DOHH2 (cell line): ENCODE data around the gene MSANTD4.

Experiments
- EZH2phosphoT487 ChIP-seq: fragments of 200-600 bp; sonication (generic); IDR thresholded peaks from 2 replicates; pipeline ENCODE4 v1.6.1; 2017; ENCODE audit warnings: borderline replicate concordance, mild to moderate bottlenecking, antibody characterized with exemption, low read length, moderate library complexity, mixed read lengths
- TF ChIP-seq, protein P1 (sequence below): fragments of 200-600 bp; sonication (generic); IDR thresholded peaks from one replicate; pipeline ENCODE4 v1.5.1; 2014; ENCODE audit warnings: antibody characterized with exemption, mild to moderate bottlenecking, low read depth, low read length; ENCODE audit not compliant: poor library complexity, severe bottlenecking

DNA sequence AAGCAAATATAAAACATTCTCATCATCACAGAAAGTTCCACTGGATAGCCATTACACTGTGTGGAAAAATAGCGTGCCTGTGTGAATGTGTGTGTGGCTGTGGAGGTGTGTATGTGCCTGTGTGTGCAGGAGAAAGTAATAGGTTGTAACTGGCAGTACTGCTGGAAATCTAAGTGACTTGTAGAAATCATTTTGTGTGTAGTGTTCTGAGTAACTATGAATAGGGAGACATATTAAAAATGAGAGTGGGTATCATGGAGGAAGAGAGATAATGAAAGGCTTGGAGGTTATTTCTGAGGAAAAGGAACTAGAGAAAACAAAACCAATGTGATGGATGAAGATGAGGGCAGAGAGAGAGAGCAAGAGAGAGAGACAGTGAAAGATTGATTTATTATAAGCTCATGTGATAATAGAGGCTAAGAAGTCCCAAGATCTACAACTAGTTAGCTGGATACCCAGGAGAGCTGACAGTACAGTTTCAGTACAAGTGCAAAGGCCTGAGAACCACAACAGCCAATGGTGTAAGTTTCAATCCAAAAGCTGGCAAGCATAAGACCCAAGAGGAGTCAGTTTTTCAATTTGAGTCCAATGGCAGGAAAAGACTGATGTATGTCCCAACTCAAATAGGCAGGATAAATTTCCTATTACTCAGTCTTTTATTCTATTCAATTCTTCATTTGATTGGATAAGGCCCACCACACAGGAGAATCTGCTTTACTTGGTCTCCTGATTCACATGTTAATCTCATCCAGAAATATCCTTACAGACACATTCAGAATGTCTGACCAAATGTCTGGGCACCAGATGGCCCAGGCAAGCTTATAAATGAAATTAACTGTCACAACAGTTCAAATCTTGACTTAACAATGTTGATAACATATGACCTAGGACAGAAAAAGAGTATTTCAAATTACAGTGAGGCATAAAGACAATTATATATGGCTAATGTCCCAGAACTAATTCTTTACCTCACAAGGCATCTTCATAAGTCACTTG lies 40.2 kb upstream of the MSANTD4 start:
- TF ChIP-seq, protein P1, sequence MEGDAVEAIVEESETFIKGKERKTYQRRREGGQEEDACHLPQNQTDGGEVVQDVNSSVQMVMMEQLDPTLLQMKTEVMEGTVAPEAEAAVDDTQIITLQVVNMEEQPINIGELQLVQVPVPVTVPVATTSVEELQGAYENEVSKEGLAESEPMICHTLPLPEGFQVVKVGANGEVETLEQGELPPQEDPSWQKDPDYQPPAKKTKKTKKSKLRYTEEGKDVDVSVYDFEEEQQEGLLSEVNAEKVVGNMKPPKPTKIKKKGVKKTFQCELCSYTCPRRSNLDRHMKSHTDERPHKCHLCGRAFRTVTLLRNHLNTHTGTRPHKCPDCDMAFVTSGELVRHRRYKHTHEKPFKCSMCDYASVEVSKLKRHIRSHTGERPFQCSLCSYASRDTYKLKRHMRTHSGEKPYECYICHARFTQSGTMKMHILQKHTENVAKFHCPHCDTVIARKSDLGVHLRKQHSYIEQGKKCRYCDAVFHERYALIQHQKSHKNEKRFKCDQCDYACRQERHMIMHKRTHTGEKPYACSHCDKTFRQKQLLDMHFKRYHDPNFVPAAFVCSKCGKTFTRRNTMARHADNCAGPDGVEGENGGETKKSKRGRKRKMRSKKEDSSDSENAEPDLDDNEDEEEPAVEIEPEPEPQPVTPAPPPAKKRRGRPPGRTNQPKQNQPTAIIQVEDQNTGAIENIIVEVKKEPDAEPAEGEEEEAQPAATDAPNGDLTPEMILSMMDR: no peak
- no peak for TF ChIP-seq EZH2phosphoT487
